MCF 10A (cell line): ENCODE results near the gene PHACTR1. TPM values are rescaled to one million over a fixed set of nuclear protein-coding genes. Genes with fewer than 3 reads are reported as not detected.

Experiments
- BruUV-seq: library from RNA; stranded (reverse); fragments of 400-500 nt; replicated peaks from 2 replicates; lab custom pipeline; 2021; lab: Mats Ljungman, UMichigan
- CTCF ChIA-PET: fragments of 300-600 bp; sonication (Branson Sonifier 250); formaldehyde crosslinking; extraction: SDS; loops from one replicate; lab custom pipeline; 2021; ENCODE audit warnings: antibody characterized with exemption, inconsistent platforms; lab: Yijun Ruan, JAX
- POLR2A ChIA-PET: fragments of 300-600, 350-650 bp; sonication (Branson Sonifier 250); formaldehyde crosslinking; extraction: SDS; loops from one replicate; lab custom pipeline; 2020; ENCODE audit warnings: antibody characterized with exemption, inconsistent platforms; lab: Yijun Ruan, JAX
- DNase-seq: peaks from one replicate; pipeline ENCODE4 v3.0.0-alpha.2; 2018; ENCODE audit not compliant: unreplicated experiment
- H3K27ac Mint-ChIP-seq: one replicate; pipeline ENCODE4 v1.8.0; 2022; ENCODE audit warnings: mild to moderate bottlenecking, low read depth, mixed read lengths; ENCODE audit not compliant: unreplicated experiment
- H3K27me3 Mint-ChIP-seq: one replicate; pipeline ENCODE4 v1.8.0; 2022; ENCODE audit warnings: mixed read lengths; ENCODE audit not compliant: insufficient read depth, unreplicated experiment
- H3K36me3 Mint-ChIP-seq: one replicate; pipeline ENCODE4 v1.8.0; 2022; ENCODE audit warnings: mild to moderate bottlenecking, moderate library complexity, mixed read lengths; ENCODE audit not compliant: insufficient read depth, unreplicated experiment
- H3K4me1 Mint-ChIP-seq: one replicate; pipeline ENCODE4 v1.8.0; 2022; ENCODE audit warnings: mixed read lengths; ENCODE audit not compliant: insufficient read depth, unreplicated experiment
- H3K4me3 Mint-ChIP-seq: one replicate; pipeline ENCODE4 v1.8.0; 2022; ENCODE audit warnings: mild to moderate bottlenecking, moderate library complexity, mixed read lengths; ENCODE audit not compliant: unreplicated experiment
- H3K9me3 Mint-ChIP-seq: one replicate; pipeline ENCODE4 v1.8.0; 2022; ENCODE audit warnings: mixed read lengths; ENCODE audit not compliant: unreplicated experiment
- CTCF ChIP-seq: fragments of 200-600 bp; IDR thresholded peaks from one replicate; pipeline ENCODE4 v1.8.0; 2022; ENCODE audit warnings: antibody characterized with exemption, mild to moderate bottlenecking; ENCODE audit not compliant: unreplicated experiment
- intact Hi-C: fragments of 100-400 bp; cut with micrococcal nuclease; formaldehyde crosslinking; loops from 2 replicates; pipeline ENCODE4 v1.14.1; 2022
- total RNA-seq: library from RNA; stranded (reverse); gene quantifications from 2 replicates; pipeline ENCODE4 v1.2.3, GENCODE V29; 2022

The PHACTR1 gene
- total RNA-seq, 1 experiment from 2014 or later, result not detected

GRCh38 chr6:13262302-13263230 lies 546.0 kb downstream of the PHACTR1 start:
- Mint-ChIP-seq H3K4me1 (peaks cover 8% of the 10 kb centered on the region), H3K4me3 (no peak overlapping the region), H3K27ac (no peak overlapping the region), H3K9me3 (no peaks in the 10 kb centered on the region), H3K27me3 (peaks cover 21% of the 10 kb centered on the region), H3K36me3 (peaks cover 5% of the 10 kb centered on the region)
- no peak for TF ChIP-seq CTCF
- no peak for DNase-seq
- POLR2A ChIA-PET, result no interaction called here
- BruUV-seq, result no TSS peak
- intact Hi-C loops, result no loop called here
- CTCF ChIA-PET, result no interaction called here

GRCh38 chr6:13263669-13264068 lies 547.1 kb downstream of the PHACTR1 start:
- Mint-ChIP-seq H3K9me3 (no peaks in the 10 kb centered on the region), H3K4me1 (peaks cover 11% of the 10 kb centered on the region), H3K27ac (no peak overlapping the region), H3K4me3 (no peak overlapping the region), H3K27me3 (peaks cover 21% of the 10 kb centered on the region), H3K36me3 (peaks cover 5% of the 10 kb centered on the region)
- POLR2A ChIA-PET, result interaction anchor here (1.0 to 1.3 kb wide), 2 partner anchors 8 to 16 kb away, joined by 3 to 4 read pairs; no protein-coding TSS in a partner anchor
- no TSS peak for BruUV-seq
- CTCF ChIA-PET, result interaction anchor here (1.5 kb wide), 1 partner anchor 68 kb away, joined by 5 read pairs; no protein-coding TSS in a partner anchor
- DNase-seq, result no peak
- intact Hi-C loops, result no loop called here
- TF ChIP-seq CTCF, result no peak

- H3K4me3 Mint-ChIP-seq, result no peak overlapping the region
- peaks cover 10% of the 10 kb centered on the region for H3K27me3 Mint-ChIP-seq
- peaks cover 23% of the 10 kb centered on the region for H3K4me1 Mint-ChIP-seq
- no peaks in the 10 kb centered on the region for H3K9me3 Mint-ChIP-seq
- no TSS peak for BruUV-seq
- peak overlapping the region; percentile 7 for H3K27ac Mint-ChIP-seq
- ChIA-PET CTCF (interaction anchor here (0.7 kb wide), 1 partner anchor 39 kb away, joined by 3 read pairs; no protein-coding TSS in a partner anchor), POLR2A (no interaction called here)
- DNase-seq, result peak; percentile 65
- TF ChIP-seq CTCF, result no peak
- H3K36me3 Mint-ChIP-seq, result peaks cover 7% of the 10 kb centered on the region
- intact Hi-C loops, result no loop called here
These were observed 550.6 kb downstream of the PHACTR1 start for GRCh38 chr6:13267142-13267651.

GRCh38 chr6:13268913-13269518 lies 552.4 kb downstream of the PHACTR1 start:
- intact Hi-C loops, result no loop called here
- DNase-seq, result peak; percentile 60

More at GRCh38 chr6:13268913-13269518, 552.4 kb downstream of the PHACTR1 start:
- Mint-ChIP-seq H3K27ac (no peak overlapping the region), H3K27me3 (no peaks in the 10 kb centered on the region), H3K36me3 (peaks cover 5% of the 10 kb centered on the region), H3K4me1 (peaks cover 23% of the 10 kb centered on the region), H3K4me3 (no peak overlapping the region), H3K9me3 (no peaks in the 10 kb centered on the region)
- no TSS peak for BruUV-seq
- POLR2A ChIA-PET, result interaction anchor here (0.7 to 1.5 kb wide), 6 partner anchors 19 to 346 kb away, joined by 3 to 12 read pairs (median 4); partner anchors contain the start of genes NOL7 and TBC1D7
- CTCF ChIA-PET, result interaction anchor here (1.8 kb wide), 1 partner anchor 376 kb away, joined by 5 read pairs; no protein-coding TSS in a partner anchor
- TF ChIP-seq CTCF, result no peak
